HepG2 (cell line): ENCODE data around the gene CLIC1. TPM values are rescaled to one million over a fixed set of nuclear protein-coding genes. Genes with fewer than 3 reads are reported as not detected.

ENCODE experiments used
- ATAC-seq: fragments of 200-7000 bp; cut with Tn5 transposase; 3 replicates; pipeline ENCODE4 v1.9.1; 2020; ENCODE audit warnings: mild to moderate bottlenecking, moderate library complexity
- BruUV-seq: library from RNA; stranded (reverse); fragments of 400-500 nt; replicated peaks from 2 replicates; lab custom pipeline; 2021; lab: Mats Ljungman, UMichigan
- CTCF ChIA-PET: fragments of 300-600 bp; formaldehyde crosslinking; extraction: SDS; loops from one replicate; lab custom pipeline; 2021; ENCODE audit warnings: low total read pairs, inconsistent platforms, low intra/inter-chr PET ratio; lab: Yijun Ruan, JAX
- POLR2A ChIA-PET: fragments of 350-600 bp; sonication (Branson Sonifier 250); formaldehyde crosslinking; loops from one replicate; lab custom pipeline; 2020; ENCODE audit warnings: antibody characterized with exemption, inconsistent platforms; lab: Yijun Ruan, JAX
- DNase-seq: peaks from one replicate; pipeline ENCODE4 v3.0.0-alpha.2; 2015; ENCODE audit warnings: low spot score
- FAIRE-seq: peaks from 3 replicates; lab custom pipeline; 2011; peaks lifted over from hg19 to GRCh38; lab: Jason Lieb, UNC
- H2AFZ ChIP-seq: one replicate; pipeline ENCODE4 v1.6.1; 2011; ENCODE audit warnings: low read length, inconsistent platforms
- H3K27ac ChIP-seq: fragments of 300-600 bp; 3 replicates; pipeline ENCODE4 v1.8.0; 2011; ENCODE audit warnings: mixed run types, mild to moderate bottlenecking, mixed read lengths, low read length, inconsistent platforms; ENCODE audit not compliant: insufficient read depth; ENCODE audit errors: extremely low read length
- H3K27me3 ChIP-seq, 2 experiments: fragments of 200-600 bp in 1 of 2; 2 replicates in 1 of 2; 3 replicates in 1 of 2; pipeline versions ENCODE4 v1.6.0 to v1.8.0; 2011; ENCODE audit warnings: low read length in 2 of 2, mild to moderate bottlenecking in 2 of 2, moderate library complexity in 2 of 2, inconsistent platforms in 1 of 2; ENCODE audit not compliant: insufficient read depth in 2 of 2, control insufficient read depth in 1 of 2
- H3K36me3 ChIP-seq, 2 experiments: fragments of 200-600 bp in 1 of 2; replicated peaks in 1 of 2; 2 replicates in 1 of 2; 3 replicates in 1 of 2; pipeline versions ENCODE4 v1.5.1 to v1.8.0; 2011; ENCODE audit warnings: low read length in 2 of 2, inconsistent platforms in 1 of 2; ENCODE audit not compliant: insufficient read depth in 2 of 2, control insufficient read depth in 1 of 2
- H3K4me1 ChIP-seq: 2 replicates; pipeline ENCODE4 v1.5.1; 2012; ENCODE audit warnings: low read length, inconsistent platforms; ENCODE audit not compliant: insufficient read depth
- H3K4me2 ChIP-seq: 2 replicates; pipeline ENCODE4 v1.6.0; 2011; ENCODE audit warnings: low read depth, low read length, inconsistent platforms
- H3K4me3 ChIP-seq, 3 experiments: fragments of 200-600 bp in 1 of 3; sonication (generic), shearing (Covaris generic) in 1 of 3; replicated peaks in 1 of 3; 2 replicates each; pipeline ENCODE4 v1.5.1; 2011 to 2016; ENCODE audit warnings: low read length in 3 of 3, inconsistent platforms in 2 of 3, low read depth in 2 of 3, mild to moderate bottlenecking in 2 of 3, control low read depth in 1 of 3, mixed read lengths in 1 of 3; ENCODE audit not compliant: insufficient read depth in 1 of 3
- H3K79me2 ChIP-seq: one replicate; pipeline ENCODE4 v1.6.1; 2011; ENCODE audit warnings: low read length, inconsistent platforms; ENCODE audit not compliant: insufficient read depth
- H3K9ac ChIP-seq: 2 replicates; pipeline ENCODE4 v1.6.0; 2011; ENCODE audit warnings: mild to moderate bottlenecking, low read depth, low read length, inconsistent platforms; ENCODE audit not compliant: insufficient read depth
- H3K9me3 ChIP-seq: 2 replicates; pipeline ENCODE4 v1.5.1; 2012; ENCODE audit warnings: mild to moderate bottlenecking, low read length
- H4K20me1 ChIP-seq: 2 replicates; pipeline ENCODE4 v1.6.0; 2011; ENCODE audit warnings: inconsistent platforms, mild to moderate bottlenecking, low read length, moderate library complexity; ENCODE audit not compliant: insufficient read depth
- MYNN ChIP-seq: sonication (generic); formaldehyde crosslinking; IDR thresholded peaks from 2 replicates; pipeline ENCODE4 v1.4.0; 2020; ENCODE audit warnings: mild to moderate bottlenecking, low read depth, missing genetic modification reagents
- RAD21 ChIP-seq: fragments of 450-650 bp; formaldehyde crosslinking; IDR thresholded peaks from 2 replicates; pipeline ENCODE4 v1.5.0; 2020; ENCODE audit warnings: mild to moderate bottlenecking
- STAG1 ChIP-seq: sonication (generic); formaldehyde crosslinking; IDR thresholded peaks from 2 replicates; pipeline ENCODE4 v1.4.0; 2020; ENCODE audit warnings: missing genetic modification reagents
- TEAD2 ChIP-seq: sonication (generic); formaldehyde crosslinking; IDR thresholded peaks from 2 replicates; pipeline ENCODE4 v1.9.0; 2021; ENCODE audit warnings: missing genetic modification reagents
- ZNF768 ChIP-seq: sonication (generic); formaldehyde crosslinking; IDR thresholded peaks from 2 replicates; pipeline ENCODE4 v1.4.0; 2020; ENCODE audit warnings: missing genetic modification reagents
- WGBS: methylation state at CpG from one replicate; pipeline ENCODE4 v1.1.6; 2017; ENCODE audit warnings: low lambda C conversion rate; 5-methylcytosine and 5-hydroxymethylcytosine counted together
- in situ Hi-C: cut with HindIII; loops from 2 replicates; pipeline ENCODE4 v1.10.0; 2017; ENCODE audit warnings: low pct_unique_long_range_greater_than_20kb; ENCODE audit not compliant: extremely low pct_ligation_motif_present
- intact Hi-C: fragments of 100-400 bp; cut with micrococcal nuclease; formaldehyde crosslinking; loops from one replicate; pipeline ENCODE4 v1.10.0; 2022; ENCODE audit not compliant: unreplicated experiment
- polyA plus RNA-seq, 8 experiments: library from polyadenylated mRNA; depleted of rRNA in 3 of 8; stranded (reverse) in 7 of 8; unstranded in 1 of 8; fragments of >200 nt; fragmentation: Illumina TruSeq in 4 of 8; extraction: Trizol in 4 of 8; gene quantifications; 2 replicates each; pipeline versions ENCODE4 v1.2.1 to v1.2.3, GENCODE V29; 2011 to 2016; ENCODE audit warnings: low read depth in 4 of 8, missing spikeins in 1 of 8, mixed read lengths in 1 of 8; ENCODE audit not compliant: insufficient read depth in 1 of 8
- total RNA-seq, 5 experiments: library from RNA; depleted of rRNA; stranded (reverse); fragments of >200 nt; fragmentation: Illumina TruSeq; extraction: Trizol; gene quantifications; 2 replicates each; pipeline ENCODE4 v1.2.3, GENCODE V29; 2016; ENCODE audit warnings: low read depth in 1 of 5
- TF ChIP-seq, protein P1 (sequence below): sonication (generic); formaldehyde crosslinking; IDR thresholded peaks from 2 replicates; pipeline ENCODE4 v1.5.1; 2020; ENCODE audit warnings: mild to moderate bottlenecking, missing genetic modification reagents, moderate library complexity
- TF ChIP-seq, protein P2 (sequence below): sonication (generic); formaldehyde crosslinking; IDR thresholded peaks from 2 replicates; pipeline ENCODE4 v1.5.0; 2020; ENCODE audit warnings: mild to moderate bottlenecking, missing genetic modification reagents, moderate library complexity

Gene CLIC1
- total and polyA plus RNA-seq, 2 of the 13 experiments (the other 11 are each of a cell fraction or from before 2014, with no cell fraction given), result 602 to 891 TPM

DNA sequence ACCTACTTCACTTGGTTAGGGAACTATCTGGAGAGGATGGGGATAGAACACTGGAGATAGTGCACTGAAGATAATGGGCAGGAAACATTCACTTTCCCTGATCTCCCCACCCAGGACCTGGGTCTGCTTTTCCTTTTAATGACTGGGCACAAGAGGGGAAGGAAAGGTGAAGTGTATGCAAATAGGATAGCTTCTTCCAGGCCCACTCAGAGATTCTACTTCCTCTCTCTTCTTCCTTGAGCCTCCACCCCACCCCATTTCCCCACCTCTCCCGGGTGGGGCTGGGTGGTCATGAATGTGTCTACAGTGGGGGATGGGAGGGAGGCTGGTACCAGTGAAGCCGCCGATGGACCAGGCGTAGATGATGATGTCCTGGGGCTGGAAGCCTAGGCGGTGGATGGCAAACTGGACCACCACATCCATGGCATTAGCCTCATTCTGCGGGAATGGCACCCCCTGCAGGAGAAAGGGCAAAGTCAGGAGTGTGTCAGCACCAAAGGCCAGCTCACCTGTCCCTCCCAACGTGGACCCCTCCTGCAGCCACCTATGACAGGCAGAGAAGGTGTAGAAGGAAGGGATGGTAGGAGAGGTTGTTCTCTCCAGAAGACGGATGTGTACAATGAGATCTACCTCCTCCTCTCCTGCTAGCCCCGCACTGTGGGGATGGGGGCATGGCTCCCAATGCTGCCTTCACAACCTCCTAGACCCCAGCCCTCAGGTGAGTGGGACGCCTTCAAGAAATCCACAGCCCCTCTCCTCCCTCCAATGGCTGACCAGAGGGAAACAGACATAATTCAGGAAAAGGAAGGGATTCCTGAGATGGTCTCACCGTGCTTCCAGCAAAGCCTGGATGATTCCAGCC, 46.9 kb downstream of the CLIC1 start:
- H3K9me3 ChIP-seq, result no peaks in the 10 kb centered on the region
- no peak overlapping the region for H3K4me2 ChIP-seq
- DNase-seq (no peak), FAIRE-seq (no peak), ATAC-seq (peak; percentile 69)
- peaks cover 54 to 64% of the 10 kb centered on the region in 2 experiments for H3K36me3 ChIP-seq
- no TSS peak for BruUV-seq
- in situ Hi-C loops, result no loop called here
- no peak overlapping the region for H3K27ac ChIP-seq
- 89% methylated on average over 10 of the region's 11 CpGs for WGBS
- no peaks in the 10 kb centered on the region for H4K20me1 ChIP-seq
- no peak overlapping the region for H2AFZ ChIP-seq
- H3K9ac ChIP-seq, result no peak overlapping the region
- no peaks in the 10 kb centered on the region for H3K27me3 ChIP-seq
- H3K79me2 ChIP-seq, result no peaks in the 10 kb centered on the region
- CTCF ChIA-PET, result interaction anchor here (0.8 to 1.2 kb wide), 2 partner anchors 9 to 84 kb away, joined by 3 to 5 read pairs; partner anchors contain the start of gene LY6G5C
- POLR2A ChIA-PET, result interaction anchor here (0.5 kb wide), 1 partner anchor 68 kb away, joined by 3 read pairs; no protein-coding TSS in a partner anchor
- H3K4me1 ChIP-seq, result peaks cover 12% of the 10 kb centered on the region; the same call in 1 of the 2 replicates
- intact Hi-C loops, result no loop called here
- TF ChIP-seq MYNN (CRISPR knock-in tag) (no peak), ZNF768 (CRISPR knock-in tag) (peak; percentile 20; the same call in 1 of the 2 replicates), STAG1 (CRISPR knock-in tag) (peak; percentile 34; the same call in 1 of the 2 replicates), TEAD2 (CRISPR knock-in tag) (no peak), RAD21 (CRISPR knock-in tag) (peak; percentile 41; the same call in 1 of the 2 replicates)
- TF ChIP-seq, protein P1, sequence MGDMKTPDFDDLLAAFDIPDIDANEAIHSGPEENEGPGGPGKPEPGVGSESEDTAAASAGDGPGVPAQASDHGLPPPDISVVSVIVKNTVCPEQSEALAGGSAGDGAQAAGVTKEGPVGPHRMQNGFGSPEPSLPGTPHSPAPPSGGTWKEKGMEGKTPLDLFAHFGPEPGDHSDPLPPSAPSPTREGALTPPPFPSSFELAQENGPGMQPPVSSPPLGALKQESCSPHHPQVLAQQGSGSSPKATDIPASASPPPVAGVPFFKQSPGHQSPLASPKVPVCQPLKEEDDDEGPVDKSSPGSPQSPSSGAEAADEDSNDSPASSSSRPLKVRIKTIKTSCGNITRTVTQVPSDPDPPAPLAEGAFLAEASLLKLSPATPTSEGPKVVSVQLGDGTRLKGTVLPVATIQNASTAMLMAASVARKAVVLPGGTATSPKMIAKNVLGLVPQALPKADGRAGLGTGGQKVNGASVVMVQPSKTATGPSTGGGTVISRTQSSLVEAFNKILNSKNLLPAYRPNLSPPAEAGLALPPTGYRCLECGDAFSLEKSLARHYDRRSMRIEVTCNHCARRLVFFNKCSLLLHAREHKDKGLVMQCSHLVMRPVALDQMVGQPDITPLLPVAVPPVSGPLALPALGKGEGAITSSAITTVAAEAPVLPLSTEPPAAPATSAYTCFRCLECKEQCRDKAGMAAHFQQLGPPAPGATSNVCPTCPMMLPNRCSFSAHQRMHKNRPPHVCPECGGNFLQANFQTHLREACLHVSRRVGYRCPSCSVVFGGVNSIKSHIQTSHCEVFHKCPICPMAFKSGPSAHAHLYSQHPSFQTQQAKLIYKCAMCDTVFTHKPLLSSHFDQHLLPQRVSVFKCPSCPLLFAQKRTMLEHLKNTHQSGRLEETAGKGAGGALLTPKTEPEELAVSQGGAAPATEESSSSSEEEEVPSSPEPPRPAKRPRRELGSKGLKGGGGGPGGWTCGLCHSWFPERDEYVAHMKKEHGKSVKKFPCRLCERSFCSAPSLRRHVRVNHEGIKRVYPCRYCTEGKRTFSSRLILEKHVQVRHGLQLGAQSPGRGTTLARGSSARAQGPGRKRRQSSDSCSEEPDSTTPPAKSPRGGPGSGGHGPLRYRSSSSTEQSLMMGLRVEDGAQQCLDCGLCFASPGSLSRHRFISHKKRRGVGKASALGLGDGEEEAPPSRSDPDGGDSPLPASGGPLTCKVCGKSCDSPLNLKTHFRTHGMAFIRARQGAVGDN (CRISPR knock-in tag), result 0 out of 2 replicates have a peak, but pooled peaks have one; percentile 12
- TF ChIP-seq, protein P2, sequence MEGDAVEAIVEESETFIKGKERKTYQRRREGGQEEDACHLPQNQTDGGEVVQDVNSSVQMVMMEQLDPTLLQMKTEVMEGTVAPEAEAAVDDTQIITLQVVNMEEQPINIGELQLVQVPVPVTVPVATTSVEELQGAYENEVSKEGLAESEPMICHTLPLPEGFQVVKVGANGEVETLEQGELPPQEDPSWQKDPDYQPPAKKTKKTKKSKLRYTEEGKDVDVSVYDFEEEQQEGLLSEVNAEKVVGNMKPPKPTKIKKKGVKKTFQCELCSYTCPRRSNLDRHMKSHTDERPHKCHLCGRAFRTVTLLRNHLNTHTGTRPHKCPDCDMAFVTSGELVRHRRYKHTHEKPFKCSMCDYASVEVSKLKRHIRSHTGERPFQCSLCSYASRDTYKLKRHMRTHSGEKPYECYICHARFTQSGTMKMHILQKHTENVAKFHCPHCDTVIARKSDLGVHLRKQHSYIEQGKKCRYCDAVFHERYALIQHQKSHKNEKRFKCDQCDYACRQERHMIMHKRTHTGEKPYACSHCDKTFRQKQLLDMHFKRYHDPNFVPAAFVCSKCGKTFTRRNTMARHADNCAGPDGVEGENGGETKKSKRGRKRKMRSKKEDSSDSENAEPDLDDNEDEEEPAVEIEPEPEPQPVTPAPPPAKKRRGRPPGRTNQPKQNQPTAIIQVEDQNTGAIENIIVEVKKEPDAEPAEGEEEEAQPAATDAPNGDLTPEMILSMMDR (CRISPR knock-in tag), result peak; percentile 69
- TF ChIP-seq, all 625 proteins: peak for 5
- no peak overlapping the region for H3K4me3 ChIP-seq
